Keratinocyte (primary cell): ENCODE data around the gene OR7E24. TPM values are rescaled to one million over a fixed set of nuclear protein-coding genes. Genes with fewer than 3 reads are reported as not detected.

Source experiments
- DNase-seq: peaks from one replicate; pipeline ENCODE4 v3.0.0-alpha.2; 2011; ENCODE audit warnings: low read depth, missing footprints, low spot score
- FAIRE-seq: peaks from 2 replicates; lab custom pipeline; 2011; peaks lifted over from hg19 to GRCh38; lab: Jason Lieb, UNC
- H2AFZ ChIP-seq: 2 replicates; pipeline ENCODE4 v1.6.0; 2012; ENCODE audit warnings: low read length, control low read depth, inconsistent platforms; ENCODE audit not compliant: control insufficient read depth
- H3K27ac ChIP-seq: 2 replicates; pipeline ENCODE4 v1.5.1; 2011; ENCODE audit warnings: low read length; ENCODE audit not compliant: control insufficient read depth, insufficient read depth
- H3K27me3 ChIP-seq: 3 replicates; pipeline ENCODE4 v1.6.0; 2011; ENCODE audit warnings: low read length; ENCODE audit not compliant: control insufficient read depth, insufficient read depth; ENCODE audit errors: extremely low read depth
- H3K36me3 ChIP-seq, 2 experiments: 2 replicates in 1 of 2; 3 replicates in 1 of 2; pipeline ENCODE4 v1.5.1; 2011; ENCODE audit warnings: low read length in 2 of 2, mild to moderate bottlenecking in 1 of 2; ENCODE audit not compliant: control insufficient read depth in 2 of 2, insufficient read depth in 2 of 2; ENCODE audit errors: extremely low read depth in 1 of 2
- H3K4me1 ChIP-seq: 3 replicates; pipeline ENCODE4 v1.5.1; 2011; ENCODE audit warnings: low read length; ENCODE audit not compliant: control insufficient read depth, insufficient read depth; ENCODE audit errors: extremely low read depth
- H3K4me2 ChIP-seq: 3 replicates; pipeline ENCODE4 v1.6.0; 2011; ENCODE audit warnings: low read depth, low read length; ENCODE audit not compliant: control insufficient read depth, insufficient read depth; ENCODE audit errors: extremely low read depth
- H3K4me3 ChIP-seq, 3 experiments: fragments of 200-600 bp in 1 of 3; sonication (generic) in 1 of 3; 2 replicates in 2 of 3; 3 replicates in 1 of 3; pipeline ENCODE4 v1.5.1; 2011 to 2016; ENCODE audit warnings: low read length in 3 of 3, mild to moderate bottlenecking in 3 of 3, control low read depth in 2 of 3, inconsistent platforms in 1 of 3, low read depth in 1 of 3, mixed read lengths in 1 of 3, mixed run types in 1 of 3, moderate library complexity in 1 of 3; ENCODE audit not compliant: control insufficient read depth in 2 of 3, insufficient read depth in 2 of 3; ENCODE audit errors: extremely low read depth in 1 of 3
- H3K79me2 ChIP-seq: 2 replicates; pipeline ENCODE4 v1.6.0; 2012; ENCODE audit warnings: low read length; ENCODE audit not compliant: control insufficient read depth, insufficient read depth
- H3K9ac ChIP-seq: 3 replicates; pipeline ENCODE4 v1.6.0; 2011; ENCODE audit warnings: low read length; ENCODE audit not compliant: control insufficient read depth, insufficient read depth; ENCODE audit errors: extremely low read depth
- H3K9me1 ChIP-seq: 3 replicates; pipeline ENCODE4 v1.6.0; 2011; ENCODE audit warnings: low read length; ENCODE audit not compliant: control insufficient read depth, insufficient read depth; ENCODE audit errors: extremely low read depth
- H3K9me3 ChIP-seq: 2 replicates; pipeline ENCODE4 v1.5.1; 2012; ENCODE audit warnings: low read depth, low read length; ENCODE audit not compliant: control insufficient read depth
- H4K20me1 ChIP-seq: 3 replicates; pipeline ENCODE4 v1.6.0; 2011; ENCODE audit warnings: low read length; ENCODE audit not compliant: control insufficient read depth, insufficient read depth; ENCODE audit errors: extremely low read depth
- CTCF ChIP-seq, 3 experiments: IDR thresholded peaks in 1 of 3; conservative IDR thresholded peaks in 1 of 3; optimal IDR thresholded peaks in 1 of 3; 2 replicates in 2 of 3; 3 replicates in 1 of 3; pipeline versions ENCODE3 to v1.5.1; 2011; ENCODE audit warnings: low read length in 3 of 3, mild to moderate bottlenecking in 3 of 3, moderate library complexity in 2 of 3, control low read depth in 1 of 3, inconsistent platforms in 1 of 3; ENCODE audit not compliant: insufficient read depth in 2 of 3; ENCODE audit errors: extremely low read depth in 1 of 3
- EZH2 ChIP-seq: IDR thresholded peaks from one replicate; pipeline ENCODE4 v1.6.1; 2012; ENCODE audit warnings: inconsistent platforms, mild to moderate bottlenecking, low read length, moderate library complexity
- dilution Hi-C: fragments of 300-500 bp; cut with MboI; formaldehyde crosslinking; loops from one replicate; pipeline ENCODE4 v1.7.0; 2020; ENCODE audit warnings: low sequenced_read_pairs; ENCODE audit not compliant: extremely low pct_ligation_motif_present
- polyA plus RNA-seq, 5 experiments: library from polyadenylated mRNA; depleted of rRNA in 3 of 5; stranded (reverse) in 3 of 5; stranded (forward) in 1 of 5; unstranded in 1 of 5; fragments of >200 nt; gene quantifications; 1 replicate in 1 of 5; 2 replicates in 3 of 5; 3 replicates in 1 of 5; pipeline versions ENCODE4 v1.2.1 to v1.2.3, GENCODE V29; 2011 to 2012; ENCODE audit warnings: missing spikeins in 2 of 5, low read depth in 1 of 5, low replicate concordance in 1 of 5

Gene OR7E24
- polyA plus RNA-seq, 1 donor (not counting 4 experiments of a cell fraction or from before 2014, with no cell fraction given) = not detected

- no peak for TF ChIP-seq CTCF (optimal IDR thresholded peaks at IDR 0.05 in 1 of 3, IDR thresholded peaks at IDR 0.05 in 1 of 3, conservative IDR thresholded peaks at IDR 0.05 in 1 of 3; ENCODE audit: extremely low read depth in 1 of 3, insufficient read depth in 2 of 3, low read length in 3 of 3)
- TF ChIP-seq EZH2 = no peak
- H3K9me3 ChIP-seq = peaks cover 52% of the 10 kb centered on the region
- H3K36me3 ChIP-seq = peaks cover 15 to 28% of the 10 kb centered on the region in 2 experiments
- FAIRE-seq (no peak), DNase-seq (no peak)
- H3K9ac ChIP-seq = no peak overlapping the region
- H3K79me2 ChIP-seq = peaks cover 5% of the 10 kb centered on the region
- no peak overlapping the region for H3K27ac ChIP-seq
- H3K27me3 ChIP-seq = no peaks in the 10 kb centered on the region
- dilution Hi-C loops = no loop called here
- H3K9me1 ChIP-seq = no peaks in the 10 kb centered on the region
- no peaks in the 10 kb centered on the region for H4K20me1 ChIP-seq
- no peak overlapping the region for H3K4me2 ChIP-seq
- H3K4me3 ChIP-seq = no peak overlapping the region
- no peak overlapping the region for H2AFZ ChIP-seq
- no peaks in the 10 kb centered on the region for H3K4me1 ChIP-seq
Observed at GRCh38 chr19:9296336-9296735, 45.6 kb downstream of the OR7E24 start.

Other genes starting within 250 kb of the OR7E24 start
- 0.02 to 0.04 TPM (median 0.03 TPM) in 3 replicates for gene MUC16, start 240.5 kb upstream of the OR7E24 start, polyA plus RNA-seq
- gene OR1M1, start 163.9 kb upstream of the OR7E24 start, polyA plus RNA-seq = not detected in 3 replicates
- gene OR7G2, start 143.5 kb upstream of the OR7E24 start, polyA plus RNA-seq = not detected in 3 replicates
- not detected in 3 replicates for gene OR7G1, start 135.2 kb upstream of the OR7E24 start, polyA plus RNA-seq
- gene OR7G3, start 124.0 kb upstream of the OR7E24 start, polyA plus RNA-seq = not detected in 3 replicates
- gene ZNF317, start 110.5 kb upstream of the OR7E24 start, polyA plus RNA-seq = 15.7 to 25.9 TPM (median 21.9 TPM) in 3 replicates
- gene OR7D2, start 72.0 kb upstream of the OR7E24 start, polyA plus RNA-seq = 0.03 TPM in 1 of 3 replicates, not detected in the others
- not detected in 3 replicates for gene OR7D4, start 31.3 kb upstream of the OR7E24 start, polyA plus RNA-seq
- 3.7 to 4.0 TPM (median 4.0 TPM) in 3 replicates for gene ZNF699, start 58.9 kb downstream of the OR7E24 start, polyA plus RNA-seq
- gene ZNF559, start 73.2 kb downstream of the OR7E24 start, polyA plus RNA-seq = 6.4 to 13.1 TPM (median 12.8 TPM) in 3 replicates
- gene ZNF177, start 112.1 kb downstream of the OR7E24 start, polyA plus RNA-seq = 0.53 to 2.2 TPM (median 2.0 TPM) in 3 replicates
- 5.2 to 7.7 TPM (median 7.2 TPM) in 3 replicates for gene ZNF266, start 184.6 kb downstream of the OR7E24 start, polyA plus RNA-seq
- gene ZNF560, start 247.7 kb downstream of the OR7E24 start, polyA plus RNA-seq = 0.04 to 0.19 TPM (median 0.15 TPM) in 3 replicates